ENCODE results near the gene DROSHA.

DROSHA gene

GRCh38 chr5:31417512-31417911, 114.4 kb downstream of the DROSHA start:
- TF ChIP-seq CTCF (IDR thresholded peaks at IDR 0.05; ENCODE audit: low read depth, low read length, poor library complexity, severe bottlenecking) (no peak), EZH2phosphoT487 (IDR thresholded peaks at IDR 0.05; ENCODE audit: borderline replicate concordance, low read length) (no peak)
- peaks cover 83% of the 10 kb centered on the region for H3K36me3 ChIP-seq (ENCODE audit: control insufficient read depth, low read length)

GRCh38 chr5:31416547-31416946, 115.3 kb downstream of the DROSHA start:
- Histone ChIP-seq H3K9me2 (replicated peaks; ENCODE audit: control insufficient read depth, low read length) (no peaks in the 10 kb centered on the region), H3K36me3 (ENCODE audit: control insufficient read depth, low read length) (peaks cover 86% of the 10 kb centered on the region), H3K27me3 (ENCODE audit: control insufficient read depth, low read length) (no peaks in the 10 kb centered on the region), H3F3A (ENCODE audit: control insufficient read depth, insufficient read depth) (no peaks in the 10 kb centered on the region), H4K20me1 (ENCODE audit: control insufficient read depth, insufficient read depth, low read depth, low read length) (no peaks in the 10 kb centered on the region), H3K4me2 (ENCODE audit: low read length) (no peak overlapping the region), H3K9me3 (ENCODE audit: control insufficient read depth, insufficient read depth, low read length) (no peaks in the 10 kb centered on the region), H3K79me2 (ENCODE audit: control insufficient read depth, low read length) (no peaks in the 10 kb centered on the region), H3K4me3 (ENCODE audit: low read length) (no peak overlapping the region), H3K4me1 (ENCODE audit: control insufficient read depth, low read length) (no peaks in the 10 kb centered on the region), H3K27ac (ENCODE audit: low read depth, low read length) (no peak overlapping the region)
- TF ChIP-seq CTCF (IDR thresholded peaks at IDR 0.05; ENCODE audit: low read depth, low read length, poor library complexity, severe bottlenecking), result no peak
- no peak for TF ChIP-seq EZH2phosphoT487 (IDR thresholded peaks at IDR 0.05; ENCODE audit: borderline replicate concordance, low read length)

More at GRCh38 chr5:31417512-31417911, 114.4 kb downstream of the DROSHA start:
- Histone ChIP-seq H3K4me2 (ENCODE audit: low read length) (no peak overlapping the region), H3K9me3 (ENCODE audit: control insufficient read depth, insufficient read depth, low read length) (no peaks in the 10 kb centered on the region), H3F3A (ENCODE audit: control insufficient read depth, insufficient read depth) (no peaks in the 10 kb centered on the region), H3K4me1 (ENCODE audit: control insufficient read depth, low read length) (peaks cover 4% of the 10 kb centered on the region), H3K27ac (ENCODE audit: low read depth, low read length) (no peak overlapping the region), H3K4me3 (ENCODE audit: low read length) (no peak overlapping the region), H3K9me2 (replicated peaks; ENCODE audit: control insufficient read depth, low read length) (no peaks in the 10 kb centered on the region), H3K27me3 (ENCODE audit: control insufficient read depth, low read length) (no peaks in the 10 kb centered on the region), H4K20me1 (ENCODE audit: control insufficient read depth, insufficient read depth, low read depth, low read length) (no peaks in the 10 kb centered on the region), H3K79me2 (ENCODE audit: control insufficient read depth, low read length) (no peaks in the 10 kb centered on the region)

GRCh38 chr5:31415960-31416359, 115.9 kb downstream of the DROSHA start:
- Histone ChIP-seq H3K9me3 (ENCODE audit: control insufficient read depth, insufficient read depth, low read length) (no peaks in the 10 kb centered on the region), H3F3A (ENCODE audit: control insufficient read depth, insufficient read depth) (no peaks in the 10 kb centered on the region), H3K79me2 (ENCODE audit: control insufficient read depth, low read length) (no peaks in the 10 kb centered on the region), H3K27ac (ENCODE audit: low read depth, low read length) (no peak overlapping the region), H3K36me3 (ENCODE audit: control insufficient read depth, low read length) (peaks cover 83% of the 10 kb centered on the region), H3K4me2 (ENCODE audit: low read length) (no peak overlapping the region), H3K4me1 (ENCODE audit: control insufficient read depth, low read length) (no peaks in the 10 kb centered on the region), H3K27me3 (ENCODE audit: control insufficient read depth, low read length) (no peaks in the 10 kb centered on the region), H3K4me3 (ENCODE audit: low read length) (no peak overlapping the region), H3K9me2 (replicated peaks; ENCODE audit: control insufficient read depth, low read length) (no peaks in the 10 kb centered on the region), H4K20me1 (ENCODE audit: control insufficient read depth, insufficient read depth, low read depth, low read length) (no peaks in the 10 kb centered on the region)
- TF ChIP-seq EZH2phosphoT487 (IDR thresholded peaks at IDR 0.05; ENCODE audit: borderline replicate concordance, low read length) (no peak), CTCF (IDR thresholded peaks at IDR 0.05; ENCODE audit: low read depth, low read length, poor library complexity, severe bottlenecking) (no peak)
